Endothelial cell of umbilical vein (primary cell): Measurements from ENCODE around the gene SPTY2D1. TPM values are rescaled to one million over a fixed set of nuclear protein-coding genes. Genes with fewer than 3 reads are reported as not detected.

ENCODE experiments used
- BruUV-seq: library from RNA; stranded (reverse); fragments of 400-500 nt; replicated peaks from 2 replicates; lab custom pipeline; 2021; lab: Mats Ljungman, UMichigan
- CTCF ChIA-PET: fragments of 300-600, 350-600 bp; sonication (Branson Sonifier 250); formaldehyde crosslinking; loops from one replicate; lab custom pipeline; 2021; ENCODE audit warnings: antibody characterized with exemption, inconsistent platforms; lab: Charles Lee
- POLR2A ChIA-PET: fragments of 300-600, 350-600 bp; sonication (Branson Sonifier 250); formaldehyde crosslinking; loops from one replicate; lab custom pipeline; 2021; ENCODE audit warnings: antibody characterized with exemption, inconsistent platforms; lab: Charles Lee
- DNase-seq: peaks from one replicate; pipeline ENCODE4 v3.0.0-alpha.2; 2011; ENCODE audit warnings: low read depth, low spot score
- FAIRE-seq: peaks from 2 replicates; lab custom pipeline; 2011; peaks lifted over from hg19 to GRCh38; lab: Jason Lieb, UNC
- H2AFZ ChIP-seq: 2 replicates; pipeline ENCODE4 v1.6.0; 2012; ENCODE audit warnings: low read depth, low read length, control low read depth, inconsistent platforms
- H3K27ac ChIP-seq: 2 replicates; pipeline ENCODE4 v1.5.1; 2011; ENCODE audit warnings: low read depth, mild to moderate bottlenecking, control low read depth, low read length, moderate library complexity; ENCODE audit not compliant: insufficient read depth
- H3K27me3 ChIP-seq, 2 experiments: 2 replicates each; pipeline versions ENCODE4 v1.6.0 to v1.6.1; 2011; ENCODE audit warnings: low read length in 2 of 2, mixed read lengths in 1 of 2; ENCODE audit not compliant: control insufficient read depth in 2 of 2, insufficient read depth in 2 of 2
- H3K36me3 ChIP-seq, 2 experiments: 2 replicates in 1 of 2; 3 replicates in 1 of 2; pipeline ENCODE4 v1.5.1; 2011; ENCODE audit warnings: low read length in 2 of 2, mild to moderate bottlenecking in 1 of 2, moderate library complexity in 1 of 2; ENCODE audit not compliant: control insufficient read depth in 2 of 2, insufficient read depth in 2 of 2; ENCODE audit errors: extremely low read depth in 1 of 2
- H3K4me1 ChIP-seq: 3 replicates; pipeline ENCODE4 v1.5.1; 2011; ENCODE audit warnings: mild to moderate bottlenecking, low read length; ENCODE audit not compliant: control insufficient read depth, insufficient read depth; ENCODE audit errors: extremely low read depth
- H3K4me2 ChIP-seq: 2 replicates; pipeline ENCODE4 v1.6.1; 2011; ENCODE audit warnings: low read length, control low read depth, mixed read lengths; ENCODE audit not compliant: insufficient read depth
- H3K4me3 ChIP-seq, 3 experiments: fragments of 200-600 bp in 1 of 3; sonication (generic), shearing (Covaris generic) in 1 of 3; replicated peaks in 1 of 3; 2 replicates each; pipeline ENCODE4 v1.5.1; 2011 to 2016; ENCODE audit warnings: control low read depth in 3 of 3, low read length in 3 of 3, mild to moderate bottlenecking in 2 of 3, inconsistent platforms in 1 of 3, low read depth in 1 of 3, moderate library complexity in 1 of 3; ENCODE audit not compliant: insufficient read depth in 1 of 3
- H3K79me2 ChIP-seq: 2 replicates; pipeline ENCODE4 v1.6.0; 2012; ENCODE audit warnings: low read length, inconsistent platforms; ENCODE audit not compliant: control insufficient read depth, insufficient read depth
- H3K9ac ChIP-seq: replicated peaks from 2 replicates; pipeline ENCODE3; 2011; ENCODE audit warnings: low read length, control low read depth; ENCODE audit not compliant: insufficient read depth; ENCODE audit errors: extremely low read depth
- H3K9me1 ChIP-seq: replicated peaks from 3 replicates; pipeline ENCODE4 v1.6.0; 2011; ENCODE audit warnings: mild to moderate bottlenecking, low read length; ENCODE audit not compliant: control insufficient read depth, insufficient read depth; ENCODE audit errors: extremely low read depth
- H3K9me3 ChIP-seq: replicated peaks from 2 replicates; pipeline ENCODE4 v1.5.1; 2012; ENCODE audit warnings: low read length, inconsistent platforms; ENCODE audit not compliant: control insufficient read depth, insufficient read depth
- H4K20me1 ChIP-seq: replicated peaks from 2 replicates; pipeline ENCODE3; 2011; ENCODE audit warnings: mild to moderate bottlenecking, low read length; ENCODE audit not compliant: control insufficient read depth, insufficient read depth; ENCODE audit errors: extremely low read depth
- EZH2 ChIP-seq: IDR thresholded peaks from 2 replicates; pipeline ENCODE4 v1.6.1; 2012; ENCODE audit warnings: borderline replicate concordance, low read depth, mild to moderate bottlenecking, moderate library complexity, low read length, inconsistent platforms; ENCODE audit not compliant: severe bottlenecking
- FOS ChIP-seq: IDR thresholded peaks from 2 replicates; pipeline ENCODE4 v1.6.1; 2011; ENCODE audit warnings: mild to moderate bottlenecking, low read length, moderate library complexity, borderline replicate concordance; ENCODE audit not compliant: insufficient read depth
- GATA2 ChIP-seq: IDR thresholded peaks from 2 replicates; pipeline ENCODE4 v1.7.0; 2011; ENCODE audit warnings: low read depth, mild to moderate bottlenecking, moderate library complexity, mixed read lengths, low read length; ENCODE audit not compliant: insufficient read length, insufficient read depth
- JUN ChIP-seq: IDR thresholded peaks from 2 replicates; pipeline ENCODE4 v1.6.1; 2011; ENCODE audit warnings: borderline replicate concordance, low read depth; ENCODE audit not compliant: insufficient read length, insufficient read depth
- MAX ChIP-seq: IDR thresholded peaks from 2 replicates; pipeline ENCODE4 v1.6.1; 2011; ENCODE audit not compliant: insufficient read depth, insufficient read length
- MYC ChIP-seq: IDR thresholded peaks from one replicate; pipeline ENCODE4 v1.6.1; 2011; ENCODE audit warnings: mild to moderate bottlenecking, low read depth, low read length
- POLR2A ChIP-seq: IDR thresholded peaks from 2 replicates; pipeline ENCODE4 v1.6.1; 2012; ENCODE audit warnings: low read depth, mild to moderate bottlenecking, control low read depth, low read length
- POLR2AphosphoS5 ChIP-seq: IDR thresholded peaks from 2 replicates; pipeline ENCODE4 v1.6.1; 2012; ENCODE audit warnings: low read depth, mild to moderate bottlenecking, control low read depth, low read length, moderate library complexity; ENCODE audit not compliant: insufficient read depth
- dilution Hi-C: fragments of 300-500 bp; cut with MboI; formaldehyde crosslinking; loops from one replicate; pipeline ENCODE4 v1.15.0; 2019; ENCODE audit warnings: low sequenced_read_pairs; ENCODE audit not compliant: extremely low pct_ligation_motif_present
- intact Hi-C: fragments of 100-400 bp; cut with micrococcal nuclease; formaldehyde crosslinking; loops from one replicate; pipeline ENCODE4 v1.10.0; 2022
- polyA plus RNA-seq, 4 experiments: library from polyadenylated mRNA; depleted of rRNA in 3 of 4; stranded (reverse) in 3 of 4; unstranded in 1 of 4; fragments of >200 nt; gene quantifications; 2 replicates each; pipeline versions ENCODE4 v1.2.1 to v1.2.3, GENCODE V29; 2011 to 2012; ENCODE audit warnings: missing spikeins in 1 of 4
- total RNA-seq: library from RNA; stranded (reverse); gene quantifications from 2 replicates; pipeline ENCODE4 v1.2.3, GENCODE V29; 2021
- TF ChIP-seq, protein P1 (sequence below), 2 donors: IDR thresholded peaks; 1 replicate in 1 of 2; 2 replicates in 1 of 2; pipeline ENCODE4 v1.5.1; 2011; ENCODE audit warnings: low read length in 2 of 2, mild to moderate bottlenecking in 2 of 2, moderate library complexity in 2 of 2, control low read depth in 1 of 2, inconsistent platforms in 1 of 2, low read depth in 1 of 2; ENCODE audit not compliant: insufficient read depth in 1 of 2; ENCODE audit errors: extremely low read depth in 1 of 2

Gene SPTY2D1
- total and polyA plus RNA-seq, 2 donors (not counting 3 experiments of a cell fraction or from before 2014, with no cell fraction given): 5.5 to 18.7 TPM

DNA sequence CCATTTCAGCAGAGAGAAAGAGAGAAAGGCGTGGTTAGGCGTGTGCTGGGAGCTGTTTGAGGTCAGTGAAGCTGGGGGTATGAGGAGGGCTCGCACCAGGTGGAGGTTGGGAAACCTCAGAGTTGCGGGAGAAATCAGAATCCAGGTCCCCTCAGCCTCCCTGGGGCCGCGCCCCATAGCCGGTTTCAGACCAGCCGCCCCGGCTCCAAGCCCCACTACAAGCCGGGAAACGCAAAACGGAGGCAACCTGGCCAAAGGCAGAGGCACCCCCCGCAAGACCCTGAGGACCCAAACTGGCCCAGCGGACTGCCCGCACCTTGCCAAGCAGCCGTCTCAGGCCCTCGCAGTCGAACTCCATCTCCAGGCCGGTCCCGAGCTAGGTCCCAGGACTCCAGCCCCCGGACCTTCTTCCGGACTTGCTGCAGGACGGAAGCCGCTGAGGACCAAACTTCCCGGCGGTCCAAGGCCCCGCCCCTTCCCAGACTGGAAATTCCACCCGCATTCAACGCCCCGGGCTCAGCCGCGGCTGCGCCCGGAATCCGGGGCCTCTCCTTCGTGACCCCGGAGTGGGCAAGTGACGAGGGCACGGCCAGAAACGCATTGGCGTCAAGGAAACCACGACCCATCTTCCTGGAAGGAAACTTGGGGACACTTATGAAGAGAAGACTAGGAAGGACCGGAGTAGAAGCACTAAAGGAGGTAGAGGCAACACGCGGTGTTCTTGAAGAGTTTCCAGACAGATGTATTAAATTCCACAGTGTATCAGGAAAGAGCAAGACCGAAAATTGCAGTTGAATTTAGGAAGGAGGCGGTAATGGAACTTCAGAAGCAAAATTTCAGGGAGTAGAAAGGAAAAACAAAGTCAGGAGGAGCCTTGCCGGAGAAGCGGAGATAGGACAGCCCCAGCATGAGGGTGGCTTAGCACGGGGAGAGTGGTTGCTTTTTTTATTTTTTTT is 45.6 kb downstream of the SPTY2D1 start, which contains the start of gene UEVLD:
Gene UEVLD, minus strand, starts transcription at position 438 of the 956 bp plus-strand sequence. Its CDS starts 80 bp downstream, at position 358.
- peak within 1 kb of the TSS; percentile 65 for H3K27ac ChIP-seq
- H3K4me1 ChIP-seq: peaks cover 17% of the 10 kb centered on the region
- no peaks in the 10 kb centered on the region for H3K9me3 ChIP-seq
- peak within 1 kb of the TSS; percentile 90 for H2AFZ ChIP-seq
- DNase-seq (peak; percentile 88), FAIRE-seq (peak; percentile 93)
- peak within 1 kb of the TSS; percentile 95 for H3K4me2 ChIP-seq
- H3K36me3 ChIP-seq: no peaks in the 10 kb centered on the region
- POLR2A ChIA-PET: interaction anchor here (1.3 to 2.1 kb wide), 2 partner anchors 45 to 62 kb away, joined by 4 to 9 read pairs; partner anchors contain the start of genes SPTY2D1 and TSG101
- H3K9ac ChIP-seq: peak within 1 kb of the TSS; percentile 86
- dilution Hi-C loops: no loop called here
- H3K4me3 ChIP-seq: peak within 1 kb of the TSS; percentile 91 to 98 (median 94)
- no peaks in the 10 kb centered on the region for H4K20me1 ChIP-seq
- TF ChIP-seq GATA2 (no peak), POLR2AphosphoS5 (peak; percentile 94), EZH2 (no peak), JUN (no peak), FOS (no peak), MAX (no peak), MYC (no peak), POLR2A (peak; percentile 87)
- TF ChIP-seq, protein P1, sequence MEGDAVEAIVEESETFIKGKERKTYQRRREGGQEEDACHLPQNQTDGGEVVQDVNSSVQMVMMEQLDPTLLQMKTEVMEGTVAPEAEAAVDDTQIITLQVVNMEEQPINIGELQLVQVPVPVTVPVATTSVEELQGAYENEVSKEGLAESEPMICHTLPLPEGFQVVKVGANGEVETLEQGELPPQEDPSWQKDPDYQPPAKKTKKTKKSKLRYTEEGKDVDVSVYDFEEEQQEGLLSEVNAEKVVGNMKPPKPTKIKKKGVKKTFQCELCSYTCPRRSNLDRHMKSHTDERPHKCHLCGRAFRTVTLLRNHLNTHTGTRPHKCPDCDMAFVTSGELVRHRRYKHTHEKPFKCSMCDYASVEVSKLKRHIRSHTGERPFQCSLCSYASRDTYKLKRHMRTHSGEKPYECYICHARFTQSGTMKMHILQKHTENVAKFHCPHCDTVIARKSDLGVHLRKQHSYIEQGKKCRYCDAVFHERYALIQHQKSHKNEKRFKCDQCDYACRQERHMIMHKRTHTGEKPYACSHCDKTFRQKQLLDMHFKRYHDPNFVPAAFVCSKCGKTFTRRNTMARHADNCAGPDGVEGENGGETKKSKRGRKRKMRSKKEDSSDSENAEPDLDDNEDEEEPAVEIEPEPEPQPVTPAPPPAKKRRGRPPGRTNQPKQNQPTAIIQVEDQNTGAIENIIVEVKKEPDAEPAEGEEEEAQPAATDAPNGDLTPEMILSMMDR (IDR thresholded peaks at IDR 0.05; ENCODE audit: extremely low read depth in 1 of 2, insufficient read depth in 1 of 2, low read depth in 1 of 2, low read length in 2 of 2): no peak
- intact Hi-C loops: loop anchor here (1.0 to 2.0 kb wide), 3 partner anchors 46 to 266 kb away; partner anchors contain the start of genes GTF2H1, HPS5, SPTY2D1 and TSG101
- CTCF ChIA-PET: interaction anchor here (0.5 to 1.5 kb wide), 3 partner anchors 48 to 244 kb away, joined by 3 read pairs; no protein-coding TSS in a partner anchor
- no peaks in the 10 kb centered on the region for H3K27me3 ChIP-seq
- TSS peak; percentile 69 for BruUV-seq
- H3K9me1 ChIP-seq: no peaks in the 10 kb centered on the region
- H3K79me2 ChIP-seq: peaks cover 36% of the 10 kb centered on the region
